B cell (primary cell): ENCODE results near the gene KIR3DL2. TPM values are rescaled to one million over a fixed set of nuclear protein-coding genes. Genes with fewer than 3 reads are reported as not detected.
"Not testable (repeated sequence)": the region's sequence is repeated elsewhere in the genome, so short reads cannot be mapped to it uniquely, and the experiment has no call there.

Experiments used
- ATAC-seq: fragments of 200-7000 bp; cut with Tn5 transposase; one replicate; pipeline ENCODE4 v1.10.0; 2021; ENCODE audit warnings: low read depth, mild to moderate bottlenecking, moderate number of reproducible peaks, moderate library complexity
- CTCF ChIA-PET: fragments of 350-600 bp; sonication (Branson Sonifier 250); formaldehyde crosslinking; loops from one replicate; lab custom pipeline; 2021; ENCODE audit warnings: antibody characterized with exemption, inconsistent platforms; lab: Charles Lee
- POLR2A ChIA-PET: fragments of 350-600 bp; sonication (Branson Sonifier 250); formaldehyde crosslinking; loops from one replicate; lab custom pipeline; 2021; ENCODE audit warnings: antibody characterized with exemption; lab: Charles Lee
- DNase-seq: peaks from one replicate; pipeline ENCODE4 v3.0.0; 2013
- H2AFZ ChIP-seq: 2 replicates; pipeline ENCODE4 v1.6.1; 2012; ENCODE audit warnings: mild to moderate bottlenecking, low read depth, low read length; ENCODE audit not compliant: insufficient read depth, poor library complexity, severe bottlenecking
- H3K27ac ChIP-seq, 2 donors: 1 replicate in 1 of 2; 2 replicates in 1 of 2; pipeline ENCODE4 v1.5.1; 2012 to 2013; ENCODE audit warnings: low read length in 2 of 2, mild to moderate bottlenecking in 2 of 2, moderate library complexity in 1 of 2
- H3K27me3 ChIP-seq, 4 experiments: fragments of 200-600 bp in 1 of 4; sonication (generic) in 1 of 4; replicated peaks in 1 of 4; 1 replicate in 2 of 4; 2 replicates in 2 of 4; pipeline versions ENCODE4 v1.6.1 to v1.7.0; 2013 to 2016; ENCODE audit warnings: low read length in 3 of 4, mild to moderate bottlenecking in 2 of 4, mixed read lengths in 1 of 4, moderate library complexity in 1 of 4; ENCODE audit not compliant: insufficient read depth in 4 of 4, control insufficient read depth in 3 of 4; ENCODE audit errors: control extremely low read depth in 1 of 4
- H3K36me3 ChIP-seq, 2 experiments: replicated peaks in 1 of 2; 1 replicate in 1 of 2; 2 replicates in 1 of 2; pipeline versions ENCODE4 v1.6.1 to v1.7.1; 2013; ENCODE audit warnings: low read length in 1 of 2; ENCODE audit not compliant: insufficient read depth in 2 of 2, control insufficient read depth in 1 of 2; ENCODE audit errors: control extremely low read depth in 1 of 2, extremely low read depth in 1 of 2
- H3K4me1 ChIP-seq, 2 donors: fragments of 200-600 bp in 1 of 2; sonication (generic) in 1 of 2; 1 replicate in 1 of 2; 2 replicates in 1 of 2; pipeline versions ENCODE4 v1.5.1 to v1.6.1; 2013 to 2017; ENCODE audit warnings: low read length in 2 of 2; ENCODE audit not compliant: control insufficient read depth in 2 of 2, insufficient read depth in 2 of 2
- H3K4me2 ChIP-seq: replicated peaks from 2 replicates; pipeline ENCODE3; 2012; ENCODE audit warnings: mild to moderate bottlenecking, low read depth, low read length; ENCODE audit not compliant: poor library complexity, severe bottlenecking
- H3K4me3 ChIP-seq, 5 experiments: fragments of 200-600 bp in 1 of 5; sonication (generic) in 1 of 5; 1 replicate in 3 of 5; 2 replicates in 2 of 5; pipeline versions ENCODE4 v1.5.1 to v1.7.0; 2011 to 2016; ENCODE audit warnings: low read length in 4 of 5, mild to moderate bottlenecking in 4 of 5, low read depth in 2 of 5, control low read depth in 1 of 5, moderate library complexity in 1 of 5; ENCODE audit not compliant: insufficient read depth in 1 of 5; ENCODE audit errors: control extremely low read depth in 1 of 5, extremely low read depth in 1 of 5
- H3K79me2 ChIP-seq: fragments of 200-600 bp; sonication (generic); one replicate; pipeline ENCODE4 v1.6.0; 2016; ENCODE audit warnings: low read length; ENCODE audit not compliant: control insufficient read depth, insufficient read depth
- H3K9ac ChIP-seq: fragments of 200-600 bp; sonication (generic); 2 replicates; pipeline ENCODE4 v1.6.1; 2017; ENCODE audit warnings: mild to moderate bottlenecking, low read length, moderate library complexity
- H3K9me3 ChIP-seq, 3 donors: one replicate each; pipeline versions ENCODE4 v1.6.1 to v1.7.1; 2013; ENCODE audit warnings: low read length in 2 of 3; ENCODE audit not compliant: control insufficient read depth in 2 of 3, insufficient read depth in 1 of 3; ENCODE audit errors: control extremely low read depth in 1 of 3
- H4K20me1 ChIP-seq: 2 replicates; pipeline ENCODE4 v1.6.0; 2012; ENCODE audit warnings: mild to moderate bottlenecking, low read length; ENCODE audit not compliant: insufficient read depth, control insufficient read depth, poor library complexity, severe bottlenecking
- H3K27ac Mint-ChIP-seq: one replicate; pipeline ENCODE4 v1.8.0; 2021; ENCODE audit warnings: mixed read lengths
- H3K27me3 Mint-ChIP-seq: one replicate; pipeline ENCODE4 v1.8.0; 2021; ENCODE audit warnings: mixed read lengths
- H3K4me1 Mint-ChIP-seq: one replicate; pipeline ENCODE4 v1.8.0; 2021; ENCODE audit warnings: mixed read lengths
- H3K4me3 Mint-ChIP-seq: one replicate; pipeline ENCODE4 v1.8.0; 2021; ENCODE audit warnings: mixed read lengths
- H3K9me3 Mint-ChIP-seq: one replicate; pipeline ENCODE4 v1.8.0; 2022; ENCODE audit warnings: mixed read lengths; ENCODE audit not compliant: insufficient read depth
- WGBS: methylation state at CpG from one replicate; pipeline ENCODE4 v1.1.5; 2013; ENCODE audit warnings: missing lambda C conversion rate; ENCODE audit not compliant: insufficient coverage; 5-methylcytosine and 5-hydroxymethylcytosine counted together
- intact Hi-C: fragments of 100-400 bp; cut with micrococcal nuclease; formaldehyde crosslinking; loops from one replicate; pipeline ENCODE4 v1.10.0; 2022
- polyA plus RNA-seq: library from polyadenylated mRNA; depleted of rRNA; stranded (reverse); fragments of >200 nt; gene quantifications from 2 replicates; pipeline ENCODE4 v1.2.3, GENCODE V29; 2012
- total RNA-seq, 2 donors: library from RNA; stranded (reverse); fragments of 120-200 nt in 1 of 2; gene quantifications; 1 replicate in 1 of 2; 2 replicates in 1 of 2; pipeline versions ENCODE4 v1.2.3 to v1.2.4, GENCODE V29; 2013 to 2022

KIR3DL2 gene
- total and polyA plus RNA-seq, 2 donors (not counting 1 experiment from before 2014, with no cell fraction given) = 0.17 to 0.30 TPM

- CTCF ChIA-PET, H3K9ac ChIP-seq, POLR2A ChIA-PET, DNase-seq, intact Hi-C loops, H3K4me3 ChIP-seq, H3K27me3 ChIP-seq, H4K20me1 ChIP-seq, H3K9me3 ChIP-seq, H2AFZ ChIP-seq, H3K27ac Mint-ChIP-seq, H3K4me2 ChIP-seq, H3K27ac ChIP-seq, H3K79me2 ChIP-seq, H3K36me3 ChIP-seq, ATAC-seq, H3K4me3 Mint-ChIP-seq, H3K4me1 Mint-ChIP-seq, H3K4me1 ChIP-seq, H3K9me3 Mint-ChIP-seq: not testable (repeated sequence)
- WGBS = 88% methylated on average over 3 of the region's 7 CpGs
- peaks cover 22% of the 10 kb centered on the region for H3K27me3 Mint-ChIP-seq
Observed at GRCh38 chr19:54859421-54859820, 9.2 kb downstream of the KIR3DL2 start.

GRCh38 chr19:54863459-54863858 lies 13.2 kb downstream of the KIR3DL2 start:
- H3K27ac ChIP-seq, intact Hi-C loops, H2AFZ ChIP-seq, H3K27ac Mint-ChIP-seq, H3K4me3 Mint-ChIP-seq, H4K20me1 ChIP-seq, H3K4me1 Mint-ChIP-seq, H3K36me3 ChIP-seq, H3K9me3 Mint-ChIP-seq, H3K9me3 ChIP-seq, H3K27me3 ChIP-seq, H3K9ac ChIP-seq, POLR2A ChIA-PET, H3K4me1 ChIP-seq, CTCF ChIA-PET, H3K79me2 ChIP-seq, ATAC-seq, H3K4me3 ChIP-seq, DNase-seq, H3K4me2 ChIP-seq: not testable (repeated sequence)
- H3K27me3 Mint-ChIP-seq = peaks cover 21% of the 10 kb centered on the region
- WGBS = no CpG with 5 or more reads among the region's 3 CpGs
